ENCODE results near the gene C1orf74. TPM values are rescaled to one million over a fixed set of nuclear protein-coding genes. Genes with fewer than 3 reads are reported as not detected.

The C1orf74 gene
- total RNA-seq, 4 donors from 2014 or later, result 1.9 to 2.7 (median 2.3) TPM

DNA sequence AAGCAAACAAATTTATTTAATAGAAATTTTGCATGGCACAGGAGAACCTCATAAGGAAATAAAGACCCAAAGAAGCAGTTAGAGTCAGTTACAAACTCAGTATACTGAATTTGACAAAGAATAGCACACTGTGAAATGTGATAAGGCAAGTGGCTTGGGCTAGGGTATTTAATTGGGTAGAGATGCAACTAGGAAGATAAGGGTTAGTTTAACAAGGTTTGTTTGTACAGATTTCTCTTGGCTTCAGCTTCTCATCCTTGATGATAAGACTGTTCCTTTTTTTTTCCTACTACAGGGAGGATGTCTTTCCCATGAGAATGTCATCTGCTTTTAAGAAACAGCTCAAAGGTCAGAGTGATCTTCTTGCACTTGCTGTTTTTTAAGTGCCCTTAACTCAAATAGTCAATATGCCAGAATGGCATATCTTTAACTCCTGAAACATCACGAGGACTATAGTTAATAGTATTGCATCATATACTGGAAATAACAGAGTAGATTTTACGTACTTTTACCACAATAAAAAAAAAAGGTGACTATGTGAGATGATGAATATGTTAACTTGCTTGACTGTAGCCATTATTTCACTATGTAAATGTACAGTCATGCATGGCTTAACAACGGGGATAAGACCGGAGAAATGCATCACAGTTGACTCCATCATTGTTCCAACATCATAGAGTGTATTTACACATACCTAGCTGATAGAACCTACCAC is 37.8 kb downstream of the C1orf74 start:
- WGBS, 2 donors, result 70% methylated on average over 4 of the region's 4 CpGs
- H3K4me3 ChIP-seq (replicated peaks in 1 of 3), result no peak overlapping the region
- DNase-seq, result no peak

DNA sequence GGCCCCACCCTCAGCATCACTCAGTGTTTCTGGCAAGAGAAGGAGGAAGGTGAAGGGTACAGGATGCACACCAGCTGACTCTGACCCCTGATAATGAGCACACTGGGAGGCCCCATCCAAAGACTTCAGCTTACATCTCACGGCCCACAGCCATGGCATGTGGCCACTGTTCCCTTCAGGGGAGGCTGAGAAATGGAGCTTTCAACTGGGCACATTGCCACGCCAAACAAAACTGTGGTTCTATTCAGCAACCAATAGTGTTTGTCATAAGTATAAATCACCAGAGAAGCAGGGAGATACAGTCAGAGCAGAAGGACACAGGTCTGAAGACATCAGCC is 41.2 kb downstream of the C1orf74 start:
- peak; percentile 20 to 22 for DNase-seq
- Histone ChIP-seq H3K4me1 (peaks cover 0 to 2% of the 10 kb centered on the region in 2 donors), H3K36me3 (no peaks in the 10 kb centered on the region), H3K27ac (no peak overlapping the region), H3K27me3 (no peaks in the 10 kb centered on the region), H3K9me3 (no peaks in the 10 kb centered on the region), H3K4me3 (replicated peaks in 1 of 3) (no peak overlapping the region)
- intact Hi-C loops (cut with DNase I), result no loop called here
- WGBS, 2 donors, result 49 to 72% methylated on average over 2 of the region's 2 CpGs
- TF ChIP-seq, protein P1, sequence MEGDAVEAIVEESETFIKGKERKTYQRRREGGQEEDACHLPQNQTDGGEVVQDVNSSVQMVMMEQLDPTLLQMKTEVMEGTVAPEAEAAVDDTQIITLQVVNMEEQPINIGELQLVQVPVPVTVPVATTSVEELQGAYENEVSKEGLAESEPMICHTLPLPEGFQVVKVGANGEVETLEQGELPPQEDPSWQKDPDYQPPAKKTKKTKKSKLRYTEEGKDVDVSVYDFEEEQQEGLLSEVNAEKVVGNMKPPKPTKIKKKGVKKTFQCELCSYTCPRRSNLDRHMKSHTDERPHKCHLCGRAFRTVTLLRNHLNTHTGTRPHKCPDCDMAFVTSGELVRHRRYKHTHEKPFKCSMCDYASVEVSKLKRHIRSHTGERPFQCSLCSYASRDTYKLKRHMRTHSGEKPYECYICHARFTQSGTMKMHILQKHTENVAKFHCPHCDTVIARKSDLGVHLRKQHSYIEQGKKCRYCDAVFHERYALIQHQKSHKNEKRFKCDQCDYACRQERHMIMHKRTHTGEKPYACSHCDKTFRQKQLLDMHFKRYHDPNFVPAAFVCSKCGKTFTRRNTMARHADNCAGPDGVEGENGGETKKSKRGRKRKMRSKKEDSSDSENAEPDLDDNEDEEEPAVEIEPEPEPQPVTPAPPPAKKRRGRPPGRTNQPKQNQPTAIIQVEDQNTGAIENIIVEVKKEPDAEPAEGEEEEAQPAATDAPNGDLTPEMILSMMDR (IDR thresholded peaks at IDR 0.05), result no peak
- TF ChIP-seq POLR2A (IDR thresholded peaks at IDR 0.05), result no peak

More for the DNA sequence above, 37.8 kb downstream of the C1orf74 start:
- H3K4me1 ChIP-seq, result peaks cover 0 to 6% of the 10 kb centered on the region in 2 donors
- no peak overlapping the region for H3K27ac ChIP-seq
- no peak for TF ChIP-seq POLR2A (IDR thresholded peaks at IDR 0.05)
- TF ChIP-seq, protein P1 (IDR thresholded peaks at IDR 0.05), result no peak
- H3K27me3 ChIP-seq, result no peaks in the 10 kb centered on the region
- H3K9me3 ChIP-seq, result no peaks in the 10 kb centered on the region
- intact Hi-C loops (cut with DNase I), result no loop called here
- H3K36me3 ChIP-seq, result no peaks in the 10 kb centered on the region

GRCh38 chr1:209742409-209743144 is 41.8 kb downstream of the C1orf74 start:
- H3K27ac ChIP-seq, result no peak overlapping the region
- intact Hi-C loops (cut with DNase I), result no loop called here
- H3K4me1 ChIP-seq, result no peaks in the 10 kb centered on the region
- H3K9me3 ChIP-seq, result no peaks in the 10 kb centered on the region
- TF ChIP-seq POLR2A (IDR thresholded peaks at IDR 0.05), result no peak
- TF ChIP-seq, protein P1 (IDR thresholded peaks at IDR 0.05), result no peak
- 62 to 68% methylated on average over 8 of the region's 8 CpGs for WGBS, 2 donors
- H3K36me3 ChIP-seq, result no peaks in the 10 kb centered on the region
- no peak for DNase-seq
- H3K4me3 ChIP-seq (replicated peaks in 1 of 3), result no peak overlapping the region
- no peaks in the 10 kb centered on the region for H3K27me3 ChIP-seq

- Histone ChIP-seq H3K36me3 (no peaks in the 10 kb centered on the region), H3K27me3 (no peaks in the 10 kb centered on the region), H3K27ac (no peak overlapping the region), H3K4me3 (replicated peaks in 1 of 3) (no peak overlapping the region), H3K9me3 (no peaks in the 10 kb centered on the region), H3K4me1 (no peaks in the 10 kb centered on the region)
- intact Hi-C loops (cut with DNase I), result no loop called here
- TF ChIP-seq, protein P1 (IDR thresholded peaks at IDR 0.05), result no peak
- no peak for TF ChIP-seq POLR2A (IDR thresholded peaks at IDR 0.05)
- WGBS, 2 donors, result 76 to 88% methylated on average over 2 of the region's 2 CpGs
- no peak for DNase-seq
Measured at GRCh38 chr1:209741889-209742288, 42.5 kb downstream of the C1orf74 start.

- DNase-seq, result no peak
- no peaks in the 10 kb centered on the region for H3K4me1 ChIP-seq
- TF ChIP-seq, protein P1 (IDR thresholded peaks at IDR 0.05), result no peak
- no peak for TF ChIP-seq POLR2A (IDR thresholded peaks at IDR 0.05)
- H3K27ac ChIP-seq, result no peak overlapping the region
- intact Hi-C loops (cut with DNase I), result no loop called here
- WGBS, 2 donors, result 87 to 92% methylated on average over 3 of the region's 3 CpGs
- no peaks in the 10 kb centered on the region for H3K9me3 ChIP-seq
- H3K4me3 ChIP-seq (replicated peaks in 1 of 3), result no peak overlapping the region
- H3K36me3 ChIP-seq, result no peaks in the 10 kb centered on the region
- no peaks in the 10 kb centered on the region for H3K27me3 ChIP-seq
Measured at GRCh38 chr1:209741193-209741592, 43.2 kb downstream of the C1orf74 start.

All from thyroid gland (tissue), 4 donors.